PC-3 (cell line): ENCODE results near the gene GATA1.

ENCODE experiments used
- EZH2 ChIP-seq: fragments of 300-600 bp; sonication (generic); IDR thresholded peaks from one replicate; pipeline ENCODE4 v1.6.1; 2017; ENCODE audit warnings: antibody characterized with exemption, mild to moderate bottlenecking, low read length; ENCODE audit not compliant: unreplicated experiment
- TF ChIP-seq, protein P1 (sequence below): fragments of 300-600 bp; sonication (generic); conservative IDR thresholded peaks from 2 replicates; pipeline ENCODE4 v1.5.1; 2017; ENCODE audit warnings: antibody characterized with exemption, low read depth, mild to moderate bottlenecking, low read length

DNA sequence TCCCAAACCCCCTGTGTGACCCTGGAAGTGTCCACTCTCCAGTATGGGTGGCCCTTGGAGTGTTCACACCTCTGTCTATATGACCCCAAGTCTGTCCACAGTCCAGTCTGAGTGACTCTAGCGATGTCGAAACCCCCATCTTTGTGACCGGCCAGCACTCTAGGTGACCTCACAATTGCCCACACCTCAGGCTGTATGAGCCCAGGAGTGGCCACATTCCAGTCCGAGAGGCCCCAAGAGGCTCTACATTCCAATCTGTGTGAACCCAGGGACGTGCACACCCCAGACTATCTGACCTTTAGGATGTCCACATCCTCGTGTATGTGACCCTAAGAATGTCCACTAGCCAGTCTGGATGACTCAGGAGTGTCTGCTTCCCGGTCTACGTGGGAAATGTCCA is 32.2 kb upstream of the GATA1 start:
- TF ChIP-seq, protein P1, sequence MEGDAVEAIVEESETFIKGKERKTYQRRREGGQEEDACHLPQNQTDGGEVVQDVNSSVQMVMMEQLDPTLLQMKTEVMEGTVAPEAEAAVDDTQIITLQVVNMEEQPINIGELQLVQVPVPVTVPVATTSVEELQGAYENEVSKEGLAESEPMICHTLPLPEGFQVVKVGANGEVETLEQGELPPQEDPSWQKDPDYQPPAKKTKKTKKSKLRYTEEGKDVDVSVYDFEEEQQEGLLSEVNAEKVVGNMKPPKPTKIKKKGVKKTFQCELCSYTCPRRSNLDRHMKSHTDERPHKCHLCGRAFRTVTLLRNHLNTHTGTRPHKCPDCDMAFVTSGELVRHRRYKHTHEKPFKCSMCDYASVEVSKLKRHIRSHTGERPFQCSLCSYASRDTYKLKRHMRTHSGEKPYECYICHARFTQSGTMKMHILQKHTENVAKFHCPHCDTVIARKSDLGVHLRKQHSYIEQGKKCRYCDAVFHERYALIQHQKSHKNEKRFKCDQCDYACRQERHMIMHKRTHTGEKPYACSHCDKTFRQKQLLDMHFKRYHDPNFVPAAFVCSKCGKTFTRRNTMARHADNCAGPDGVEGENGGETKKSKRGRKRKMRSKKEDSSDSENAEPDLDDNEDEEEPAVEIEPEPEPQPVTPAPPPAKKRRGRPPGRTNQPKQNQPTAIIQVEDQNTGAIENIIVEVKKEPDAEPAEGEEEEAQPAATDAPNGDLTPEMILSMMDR = no peak
- TF ChIP-seq EZH2 = no peak
